ENCODE data around the gene ELL2. TPM values are rescaled to one million over a fixed set of nuclear protein-coding genes. Genes with fewer than 3 reads are reported as not detected.

ELL2 gene
- total and polyA plus RNA-seq, 2 donors (not counting 1 experiment from before 2014, with no cell fraction given) = 68.5 to 121 TPM

DNA sequence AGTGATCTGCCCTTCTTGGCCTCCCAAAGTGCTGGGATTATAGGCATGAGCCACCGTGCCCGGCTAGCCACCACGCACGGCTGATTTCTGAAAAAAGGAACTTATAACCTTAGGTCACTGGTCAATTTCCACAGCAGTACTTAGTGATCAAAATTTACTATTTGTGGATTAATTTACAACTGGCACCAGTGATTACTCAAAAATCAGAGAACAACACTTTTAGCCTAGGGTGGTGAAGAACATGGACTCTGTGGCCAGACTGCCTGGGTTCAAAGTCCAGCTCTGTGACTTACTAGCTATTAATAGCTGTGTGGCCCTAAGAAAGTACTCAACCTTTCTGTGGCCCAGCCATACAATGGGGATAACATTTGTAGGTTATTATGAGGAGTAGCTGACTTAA, 88.3 kb downstream of the ELL2 start:
- H3K27me3 ChIP-seq (ENCODE audit: control insufficient read depth, insufficient read depth, low read length) = no peaks in the 10 kb centered on the region
- no peak for DNase-seq (ENCODE audit: low read depth in 2 of 2)
- no peak overlapping the region for H3K4me2 ChIP-seq (ENCODE audit: extremely low read depth, insufficient read depth, low read length)
- no peak overlapping the region for H3K4me3 ChIP-seq (replicated peaks in 1 of 4; ENCODE audit: control extremely low read depth in 1 of 4, insufficient read depth in 1 of 4, low read depth in 3 of 4, low read length in 4 of 4)
- no peak overlapping the region for H3K9ac ChIP-seq (ENCODE audit: insufficient read depth, low read length)
- H4K20me1 ChIP-seq (ENCODE audit: control insufficient read depth, extremely low read depth, insufficient read depth, low read length) = no peaks in the 10 kb centered on the region
- H3K79me2 ChIP-seq (ENCODE audit: control insufficient read depth, insufficient read depth, low read length) = no peaks in the 10 kb centered on the region
- no peak overlapping the region for H2AFZ ChIP-seq (ENCODE audit: low read length)
- no peaks in the 10 kb centered on the region for H3K9me3 ChIP-seq (ENCODE audit: control insufficient read depth, insufficient read depth, low read depth, low read length)
- TF ChIP-seq, protein P1, sequence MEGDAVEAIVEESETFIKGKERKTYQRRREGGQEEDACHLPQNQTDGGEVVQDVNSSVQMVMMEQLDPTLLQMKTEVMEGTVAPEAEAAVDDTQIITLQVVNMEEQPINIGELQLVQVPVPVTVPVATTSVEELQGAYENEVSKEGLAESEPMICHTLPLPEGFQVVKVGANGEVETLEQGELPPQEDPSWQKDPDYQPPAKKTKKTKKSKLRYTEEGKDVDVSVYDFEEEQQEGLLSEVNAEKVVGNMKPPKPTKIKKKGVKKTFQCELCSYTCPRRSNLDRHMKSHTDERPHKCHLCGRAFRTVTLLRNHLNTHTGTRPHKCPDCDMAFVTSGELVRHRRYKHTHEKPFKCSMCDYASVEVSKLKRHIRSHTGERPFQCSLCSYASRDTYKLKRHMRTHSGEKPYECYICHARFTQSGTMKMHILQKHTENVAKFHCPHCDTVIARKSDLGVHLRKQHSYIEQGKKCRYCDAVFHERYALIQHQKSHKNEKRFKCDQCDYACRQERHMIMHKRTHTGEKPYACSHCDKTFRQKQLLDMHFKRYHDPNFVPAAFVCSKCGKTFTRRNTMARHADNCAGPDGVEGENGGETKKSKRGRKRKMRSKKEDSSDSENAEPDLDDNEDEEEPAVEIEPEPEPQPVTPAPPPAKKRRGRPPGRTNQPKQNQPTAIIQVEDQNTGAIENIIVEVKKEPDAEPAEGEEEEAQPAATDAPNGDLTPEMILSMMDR (conservative IDR thresholded peaks at IDR 0.05 in 1 of 2, IDR thresholded peaks at IDR 0.05 in 1 of 2; ENCODE audit: low read depth in 1 of 2, low read length in 2 of 2) = no peak
- no peak for TF ChIP-seq EZH2 (IDR thresholded peaks at IDR 0.05; ENCODE audit: low read length, missing control alignments)
- H3K4me1 ChIP-seq (ENCODE audit: control insufficient read depth, extremely low read depth, insufficient read depth, low read length) = peaks cover 2% of the 10 kb centered on the region
- H3K36me3 ChIP-seq (ENCODE audit: control insufficient read depth, insufficient read depth, low read length) = no peaks in the 10 kb centered on the region
- no peak overlapping the region for H3K27ac ChIP-seq (ENCODE audit: insufficient read depth, low read length)

DNA sequence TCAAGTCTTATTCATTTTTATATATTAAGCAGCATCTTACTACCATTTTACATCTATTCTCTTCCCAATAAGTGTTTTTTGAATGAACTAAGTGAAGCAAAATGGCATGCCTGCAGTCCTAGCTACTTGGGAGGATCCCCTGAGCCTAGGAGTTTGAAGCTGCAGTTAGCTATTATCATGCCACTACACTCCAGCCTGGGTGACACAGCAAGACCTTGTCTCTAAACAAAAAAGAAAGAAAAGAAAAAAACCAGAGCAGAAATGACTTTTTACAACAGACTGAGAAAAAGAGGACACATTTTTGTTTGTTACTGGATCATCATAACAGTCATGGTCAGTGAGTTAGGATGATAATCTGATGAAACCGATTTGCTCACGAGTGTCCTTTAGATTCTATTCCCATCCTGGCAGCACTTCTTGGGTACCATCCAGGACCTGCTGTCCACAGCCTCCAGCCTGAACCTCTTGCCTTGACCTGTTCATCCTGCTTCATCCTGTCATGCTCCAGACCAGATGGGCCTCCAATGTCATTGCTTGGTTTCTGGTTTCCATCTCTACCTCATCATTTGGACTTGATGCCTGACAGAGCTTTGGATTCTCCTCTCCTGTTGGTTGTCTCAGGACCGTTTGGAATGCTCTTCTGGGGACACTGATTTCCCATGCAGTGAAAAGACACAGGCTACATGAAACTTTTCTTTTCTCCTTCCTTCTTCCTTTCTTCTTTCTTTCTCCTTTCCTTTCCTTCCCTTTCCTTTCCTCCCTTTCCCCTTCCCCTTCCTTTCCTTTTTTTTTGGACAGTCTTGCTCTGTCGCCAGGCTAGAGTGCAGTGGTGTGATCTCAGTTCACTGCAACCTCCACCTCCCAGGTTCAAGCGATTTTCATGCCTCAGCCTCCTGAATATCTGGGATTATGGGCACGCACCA, 89.0 kb downstream of the ELL2 start:
- no peak overlapping the region for H2AFZ ChIP-seq (ENCODE audit: low read length)
- no peak overlapping the region for H3K9ac ChIP-seq (ENCODE audit: insufficient read depth, low read length)
- DNase-seq (ENCODE audit: low read depth in 2 of 2) = no peak
- H3K4me1 ChIP-seq (ENCODE audit: control insufficient read depth, extremely low read depth, insufficient read depth, low read length) = peaks cover 2% of the 10 kb centered on the region
- H3K4me3 ChIP-seq (replicated peaks in 1 of 4; ENCODE audit: control extremely low read depth in 1 of 4, insufficient read depth in 1 of 4, low read depth in 3 of 4, low read length in 4 of 4) = no peak overlapping the region
- H3K79me2 ChIP-seq (ENCODE audit: control insufficient read depth, insufficient read depth, low read length) = no peaks in the 10 kb centered on the region
- H3K9me3 ChIP-seq (ENCODE audit: control insufficient read depth, insufficient read depth, low read depth, low read length) = no peaks in the 10 kb centered on the region
- no peak overlapping the region for H3K4me2 ChIP-seq (ENCODE audit: extremely low read depth, insufficient read depth, low read length)
- no peaks in the 10 kb centered on the region for H3K27me3 ChIP-seq (ENCODE audit: control insufficient read depth, insufficient read depth, low read length)
- no peaks in the 10 kb centered on the region for H4K20me1 ChIP-seq (ENCODE audit: control insufficient read depth, extremely low read depth, insufficient read depth, low read length)
- no peak for TF ChIP-seq EZH2 (IDR thresholded peaks at IDR 0.05; ENCODE audit: low read length, missing control alignments)
- TF ChIP-seq, protein P1 (conservative IDR thresholded peaks at IDR 0.05 in 1 of 2, IDR thresholded peaks at IDR 0.05 in 1 of 2; ENCODE audit: low read depth in 1 of 2, low read length in 2 of 2) = no peak
- H3K27ac ChIP-seq (ENCODE audit: insufficient read depth, low read length) = no peak overlapping the region
- H3K36me3 ChIP-seq (ENCODE audit: control insufficient read depth, insufficient read depth, low read length) = no peaks in the 10 kb centered on the region

DNA sequence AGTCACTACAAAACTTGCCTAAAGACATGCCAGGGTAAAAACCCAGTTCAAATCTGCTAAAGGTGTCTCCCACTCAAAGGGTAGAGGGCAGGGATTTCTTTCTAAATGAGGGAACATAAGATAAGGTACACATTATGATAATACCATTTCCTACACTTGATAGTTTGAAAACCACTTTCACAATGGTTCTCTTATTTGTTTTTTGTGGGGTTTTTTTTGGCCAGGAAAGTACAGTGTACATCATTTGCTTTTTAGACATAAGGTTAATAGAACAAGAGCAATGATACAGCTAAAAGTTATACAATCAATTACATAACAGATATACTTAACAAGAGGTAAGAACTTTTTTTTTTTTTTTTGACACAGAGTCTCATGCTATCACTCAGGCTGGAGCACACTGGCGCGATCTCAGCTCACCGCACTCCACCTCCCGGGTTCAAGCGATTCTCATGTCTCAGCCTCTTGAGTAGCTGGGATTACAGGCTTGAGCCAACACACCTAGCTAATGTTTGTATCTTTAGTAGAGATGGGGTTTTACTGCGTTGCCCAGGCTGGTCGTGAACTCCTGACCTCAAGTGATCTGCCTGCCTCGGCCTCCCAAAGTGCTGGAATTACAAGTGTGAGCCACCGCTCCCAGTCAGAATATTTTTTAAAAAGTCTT, 90.4 kb downstream of the ELL2 start:
- Histone ChIP-seq H3K9me3 (ENCODE audit: control insufficient read depth, insufficient read depth, low read depth, low read length) (no peaks in the 10 kb centered on the region), H3K79me2 (ENCODE audit: control insufficient read depth, insufficient read depth, low read length) (no peaks in the 10 kb centered on the region), H3K27me3 (ENCODE audit: control insufficient read depth, insufficient read depth, low read length) (no peaks in the 10 kb centered on the region), H3K4me2 (ENCODE audit: extremely low read depth, insufficient read depth, low read length) (no peak overlapping the region), H2AFZ (ENCODE audit: low read length) (no peak overlapping the region), H3K9ac (ENCODE audit: insufficient read depth, low read length) (no peak overlapping the region), H4K20me1 (ENCODE audit: control insufficient read depth, extremely low read depth, insufficient read depth, low read length) (no peaks in the 10 kb centered on the region), H3K4me1 (ENCODE audit: control insufficient read depth, extremely low read depth, insufficient read depth, low read length) (peaks cover 2% of the 10 kb centered on the region), H3K36me3 (ENCODE audit: control insufficient read depth, insufficient read depth, low read length) (no peaks in the 10 kb centered on the region), H3K4me3 (replicated peaks in 1 of 4; ENCODE audit: control extremely low read depth in 1 of 4, insufficient read depth in 1 of 4, low read depth in 3 of 4, low read length in 4 of 4) (no peak overlapping the region), H3K27ac (ENCODE audit: insufficient read depth, low read length) (no peak overlapping the region)
- no peak for DNase-seq (ENCODE audit: low read depth in 2 of 2)
- TF ChIP-seq EZH2 (IDR thresholded peaks at IDR 0.05; ENCODE audit: low read length, missing control alignments) = no peak
- TF ChIP-seq, protein P1 (conservative IDR thresholded peaks at IDR 0.05 in 1 of 2, IDR thresholded peaks at IDR 0.05 in 1 of 2; ENCODE audit: low read depth in 1 of 2, low read length in 2 of 2) = no peak

All from fibroblast of lung (primary cell).